NCI-H1092 treated with DMSO at 0.1 percent for 48 hours (cell line): Measurements from ENCODE around the gene PPM1M.

Source experiments
- DNase-seq: peaks from one replicate; lab custom pipeline; 2025; lab: John Stamatoyannopoulos, UW

Gene PPM1M

GRCh38 chr3:52216585-52217408 lies 28.8 kb upstream of the PPM1M start:
- peak; percentile 51 for DNase-seq

- no peak for DNase-seq
These were observed 28.2 kb upstream of the PPM1M start for GRCh38 chr3:52217409-52217805.

- DNase-seq, result no peak
These were observed 27.5 kb upstream of the PPM1M start for GRCh38 chr3:52218026-52218425.

GRCh38 chr3:52218454-52218853 lies 27.1 kb upstream of the PPM1M start:
- no peak for DNase-seq

GRCh38 chr3:52218937-52219650 lies 26.5 kb upstream of the PPM1M start:
- DNase-seq, result no peak

- peak; percentile 37 for DNase-seq
These were observed 25.1 kb upstream of the PPM1M start for GRCh38 chr3:52220380-52221026.

- no peak for DNase-seq
These were observed 24.4 kb upstream of the PPM1M start for GRCh38 chr3:52221141-52221562.

- DNase-seq, result no peak
These were observed 23.8 kb upstream of the PPM1M start for GRCh38 chr3:52221563-52222318.

GRCh38 chr3:52222319-52223221 lies 23.0 kb upstream of the PPM1M start:
- DNase-seq, result no peak

GRCh38 chr3:52223449-52224408 lies 21.8 kb upstream of the PPM1M start:
- no peak for DNase-seq

GRCh38 chr3:52225452-52226228 lies 19.9 kb upstream of the PPM1M start, which contains the start of gene TLR9:
TLR9 (minus strand) TSS chr3:52225645; CDS start chr3:52225529, 116 bp downstream.
- DNase-seq, result no peak

- no peak for DNase-seq
These were observed 19.2 kb upstream of the PPM1M start for GRCh38 chr3:52226229-52226817.

GRCh38 chr3:52227117-52227516 lies 18.4 kb upstream of the PPM1M start:
- DNase-seq, result no peak

- no peak for DNase-seq
These were observed 17.8 kb upstream of the PPM1M start for GRCh38 chr3:52227766-52228165.

- DNase-seq, result no peak
These were observed 17.3 kb upstream of the PPM1M start for GRCh38 chr3:52228266-52228665.

- no peak for DNase-seq
These were observed 16.7 kb upstream of the PPM1M start for GRCh38 chr3:52228751-52229291.

GRCh38 chr3:52229656-52230055 lies 15.9 kb upstream of the PPM1M start:
- no peak for DNase-seq

- DNase-seq, result no peak
These were observed 15.1 kb upstream of the PPM1M start for GRCh38 chr3:52230461-52230860.
